Measurements from ENCODE around the gene OR2M3. TPM values are rescaled to one million over a fixed set of nuclear protein-coding genes. Genes with fewer than 3 reads are reported as not detected.

OR2M3 gene
- total RNA-seq, 1 experiment from 2014 or later: not detected

GRCh38 chr1:248194117-248194516, 2.9 kb upstream of the OR2M3 start:
- H3K9me3 Mint-ChIP-seq: peaks cover 75% of the 10 kb centered on the region

More at GRCh38 chr1:248194117-248194516, 2.9 kb upstream of the OR2M3 start:
- H3K4me3 Mint-ChIP-seq: no peak overlapping the region
- TF ChIP-seq FOXP1 (CRISPR knock-in tag; IDR thresholded peaks at IDR 0.05; ENCODE audit: borderline replicate concordance): no peak
- no peak for TF ChIP-seq MAX (CRISPR knock-in tag; IDR thresholded peaks at IDR 0.05)
- no peak for TF ChIP-seq ATF2 (CRISPR knock-in tag; IDR thresholded peaks at IDR 0.05; ENCODE audit: borderline replicate concordance, low read depth)
- TF ChIP-seq HMGA2 (CRISPR knock-in tag; IDR thresholded peaks at IDR 0.05): no peak
- TF ChIP-seq IRF1 (CRISPR knock-in tag; IDR thresholded peaks at IDR 0.05): no peak
- TF ChIP-seq ZNF532 (CRISPR knock-in tag; IDR thresholded peaks at IDR 0.05; ENCODE audit: borderline replicate concordance): no peak
- TF ChIP-seq PRRX2 (CRISPR knock-in tag; IDR thresholded peaks at IDR 0.05): no peak
- TF ChIP-seq ZNF671 (CRISPR knock-in tag; IDR thresholded peaks at IDR 0.05): no peak
- no peak for TF ChIP-seq ZNF512 (CRISPR knock-in tag; IDR thresholded peaks at IDR 0.05; ENCODE audit: borderline replicate concordance)
- no peak for TF ChIP-seq ZNF396 (CRISPR knock-in tag; IDR thresholded peaks at IDR 0.05; ENCODE audit: borderline replicate concordance)
- TF ChIP-seq CTCF (IDR thresholded peaks at IDR 0.05): no peak
- no peak for TF ChIP-seq AR (CRISPR knock-in tag; IDR thresholded peaks at IDR 0.05)
- TF ChIP-seq FOXJ3 (CRISPR knock-in tag; IDR thresholded peaks at IDR 0.05; ENCODE audit: borderline replicate concordance): no peak
- TF ChIP-seq ZNF317 (CRISPR knock-in tag; IDR thresholded peaks at IDR 0.05; ENCODE audit: borderline replicate concordance, low read depth): no peak
- H3K27me3 Mint-ChIP-seq (ENCODE audit: low read depth): peaks cover 18% of the 10 kb centered on the region
- CTCF ChIA-PET: no interaction called here
- no peak overlapping the region for H3K27ac Mint-ChIP-seq
- POLR2A ChIA-PET: no interaction called here
- DNase-seq (ENCODE audit: low spot score): no peak
- ATAC-seq: no peak
- H3K4me1 Mint-ChIP-seq: no peaks in the 10 kb centered on the region
- H3K36me3 Mint-ChIP-seq: peaks cover 61% of the 10 kb centered on the region

All from WTC11 (cell line).